ENCODE data around the gene PXYLP1.
A peak's percentile ranks its signal among the peaks of the same experiment; 100 is the strongest.

The PXYLP1 gene

DNA sequence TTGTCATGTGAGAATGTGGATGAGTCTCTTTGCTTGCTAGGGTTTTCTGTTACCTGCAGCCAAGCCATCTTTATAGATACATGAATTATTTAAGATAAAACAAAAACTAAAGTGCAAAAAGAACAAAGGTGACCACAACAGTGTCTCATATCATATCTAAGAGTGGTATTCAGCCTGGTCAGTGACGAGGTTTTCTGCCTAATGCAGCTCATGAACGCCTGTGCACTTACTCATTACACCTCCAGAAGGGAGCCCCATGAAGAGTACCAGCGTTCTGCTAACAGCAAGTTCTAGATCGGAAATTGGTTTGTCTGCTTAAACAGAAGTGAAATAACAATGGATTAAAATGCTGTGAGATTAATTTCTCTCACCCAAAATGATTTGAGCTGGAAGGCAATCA, 19.2 kb downstream of the PXYLP1 start:
- ATAC-seq: no peak

DNA sequence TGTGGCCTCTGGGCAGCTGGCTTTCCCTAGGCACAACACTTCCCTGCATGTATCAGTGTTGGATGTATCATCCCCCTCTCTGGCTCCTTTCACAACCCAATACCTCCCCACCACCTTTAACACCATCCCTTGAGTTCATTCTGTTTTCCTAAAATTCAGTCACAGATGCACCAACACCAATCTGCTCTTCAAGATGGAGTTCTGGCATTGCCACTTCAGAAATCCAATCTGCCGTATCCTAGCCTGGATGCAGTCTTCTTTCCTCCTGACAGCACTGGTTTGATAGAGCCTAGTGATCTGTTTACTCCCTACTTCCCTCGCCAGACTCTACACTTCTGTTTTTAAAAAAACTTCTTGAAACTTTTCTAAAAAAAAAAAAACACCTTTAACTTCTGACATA, 21.7 kb downstream of the PXYLP1 start:
- ATAC-seq: no peak

DNA sequence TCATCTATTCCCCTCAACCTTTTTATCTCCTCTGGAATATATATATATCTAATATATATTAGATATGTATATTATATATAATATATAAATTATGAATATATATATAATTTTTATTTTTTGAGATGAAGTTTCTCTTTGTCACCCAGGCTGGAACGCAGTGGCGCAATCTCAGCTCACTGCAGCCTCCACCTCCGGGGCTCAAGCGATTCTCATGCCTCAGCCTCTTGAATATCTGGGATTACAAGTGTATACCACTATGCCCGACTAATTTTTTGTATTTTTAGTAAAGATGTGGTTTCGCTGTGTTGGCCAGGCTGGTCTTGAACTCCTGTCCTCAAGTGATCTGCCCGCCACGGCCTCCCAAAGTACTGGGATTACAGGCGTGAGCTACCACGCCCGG, 22.2 kb downstream of the PXYLP1 start:
- no peak for ATAC-seq

GRCh38 chr3:141255137-141255845, 23.7 kb downstream of the PXYLP1 start:
- ATAC-seq: no peak

DNA sequence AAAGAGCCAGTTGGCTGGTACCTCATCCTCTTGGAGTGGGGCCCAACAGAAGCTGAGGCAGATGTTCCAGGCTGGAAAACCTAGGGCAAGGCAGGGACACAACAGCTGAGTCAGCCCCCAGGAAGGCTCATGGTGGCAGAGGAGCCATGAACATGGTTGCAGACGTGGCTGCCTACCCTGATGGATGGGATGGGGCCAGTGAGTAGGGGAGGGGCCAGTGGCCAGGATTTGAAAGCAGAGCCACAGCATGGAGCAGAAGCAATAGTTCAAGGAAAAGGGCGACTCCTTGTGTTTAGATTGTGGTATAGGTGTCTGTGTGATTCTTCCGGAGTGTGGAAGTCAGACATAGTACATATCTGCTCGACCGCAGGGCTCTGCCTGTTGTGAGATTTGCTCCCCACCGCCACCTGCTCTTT, 24.2 kb downstream of the PXYLP1 start:
- ATAC-seq: peak; percentile 76 to 85

DNA sequence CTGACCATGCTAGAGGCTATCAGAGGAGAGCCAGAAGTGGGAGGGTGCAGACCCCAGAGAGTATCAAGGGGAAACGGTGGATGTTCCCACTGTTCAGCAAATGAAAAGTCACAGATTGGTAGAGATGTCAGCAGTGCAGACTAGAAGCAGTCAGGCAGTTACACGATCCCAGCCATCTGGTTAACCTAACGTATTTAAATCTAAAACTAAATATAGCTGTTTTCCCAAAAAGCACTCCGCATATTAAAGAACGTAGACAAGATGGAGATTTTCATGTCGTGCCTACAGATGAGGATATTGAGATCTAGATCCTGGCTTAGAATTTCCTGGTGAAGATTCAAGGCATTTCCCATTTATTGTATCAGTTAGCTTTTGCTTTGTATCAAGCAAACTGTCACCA, 25.2 kb downstream of the PXYLP1 start:
- no peak for ATAC-seq

DNA sequence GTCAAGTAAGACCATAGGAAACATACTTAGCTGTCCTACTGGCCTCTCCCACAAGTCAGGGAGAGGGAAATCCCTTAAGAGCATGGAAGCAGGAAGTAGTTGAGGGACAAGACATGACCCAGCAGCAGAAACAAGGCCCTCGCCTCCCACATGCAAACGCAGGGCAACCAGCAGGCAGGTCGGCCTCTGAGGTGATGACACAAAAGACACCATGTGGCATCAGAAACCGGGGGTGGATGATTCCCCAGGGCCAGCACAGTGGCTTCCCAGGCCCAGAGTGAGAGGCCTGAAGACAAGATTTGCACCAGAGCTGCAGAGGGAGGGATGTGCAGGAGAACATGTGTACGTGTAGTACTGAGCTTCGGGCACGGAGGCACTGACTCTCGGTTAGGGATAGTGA, 26.3 kb downstream of the PXYLP1 start:
- ATAC-seq: no peak

DNA sequence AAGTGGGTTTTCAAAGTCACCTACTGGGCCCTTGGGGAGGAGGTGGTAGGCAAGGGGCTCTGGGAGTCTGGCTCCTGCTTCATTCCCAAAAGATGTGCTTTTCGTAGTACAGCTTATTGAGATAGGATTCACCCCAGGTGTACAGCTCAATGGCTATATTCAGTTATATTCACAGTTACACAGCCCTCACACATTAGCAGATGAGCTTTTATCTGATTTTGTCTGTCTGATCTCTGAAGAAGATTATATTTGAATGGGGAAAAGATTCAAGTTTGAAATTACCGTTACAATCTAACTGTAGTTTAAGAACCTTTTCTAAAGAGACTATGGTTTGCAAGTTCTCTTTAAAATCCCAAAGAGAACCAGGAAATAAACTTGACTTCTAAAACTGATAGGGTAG, 27.3 kb downstream of the PXYLP1 start:
- no peak for ATAC-seq

DNA sequence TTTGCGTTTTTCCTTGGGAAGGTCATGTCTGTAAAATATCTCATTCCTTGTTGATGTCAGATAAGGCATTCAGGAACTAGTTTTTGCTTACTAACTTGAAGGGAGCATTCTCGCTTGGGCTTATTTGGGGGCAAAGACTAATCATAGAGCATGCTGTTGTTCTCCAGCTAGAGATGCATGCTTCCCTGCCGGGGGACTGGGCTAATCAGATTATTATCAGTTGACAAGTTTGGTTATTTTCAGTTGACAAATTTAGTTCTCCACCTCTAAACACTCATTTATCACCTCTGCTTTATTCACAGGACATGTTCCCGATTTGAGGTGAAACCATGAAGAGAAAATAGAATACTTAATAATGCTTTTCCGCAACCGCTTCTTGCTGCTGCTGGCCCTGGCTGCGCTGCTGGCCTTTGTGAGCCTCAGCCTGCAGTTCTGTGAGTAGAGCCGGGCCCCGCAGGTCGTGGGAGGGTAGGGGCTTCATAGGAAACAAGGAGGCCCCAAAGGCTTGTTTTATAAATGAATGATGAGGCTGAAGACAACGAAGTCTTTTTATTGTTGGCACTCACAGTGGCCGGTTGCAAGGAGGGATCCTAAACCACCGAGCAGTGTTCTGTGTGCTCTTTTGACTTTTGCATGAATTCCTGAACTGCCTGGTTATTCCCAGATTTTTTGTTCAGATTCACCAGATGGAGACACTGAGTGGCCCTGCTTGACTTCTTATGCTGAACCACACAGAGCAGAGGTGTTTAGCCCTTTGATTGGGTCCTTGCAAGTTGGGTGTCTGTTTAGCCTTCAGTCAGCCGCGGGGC, 28.4 kb downstream of the PXYLP1 start:
- no peak for ATAC-seq

- ATAC-seq: no peak
Measured at GRCh38 chr3:141260630-141260927, 29.0 kb downstream of the PXYLP1 start.

GRCh38 chr3:141261472-141262307, 30.1 kb downstream of the PXYLP1 start:
- ATAC-seq: no peak

DNA sequence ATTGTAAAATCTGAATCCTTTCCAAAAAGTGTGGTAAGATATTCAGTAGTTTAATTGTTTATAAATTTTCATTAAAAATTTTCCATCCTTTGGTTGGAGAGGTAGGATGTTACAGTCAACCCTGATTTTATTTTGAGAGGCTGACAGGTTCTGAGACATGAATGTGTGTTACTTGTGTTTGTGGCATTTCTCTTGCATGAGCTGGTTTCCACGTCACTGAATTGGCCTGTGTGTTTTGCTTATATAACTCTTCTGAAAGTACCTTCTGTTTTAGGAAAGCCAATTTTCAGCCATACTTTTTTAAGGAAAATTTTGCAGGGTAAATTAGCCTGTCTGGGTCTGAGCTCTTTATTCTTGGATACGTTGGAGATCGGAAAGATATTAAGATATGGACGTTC, 30.7 kb downstream of the PXYLP1 start:
- no peak for ATAC-seq

- no peak for ATAC-seq
Measured at GRCh38 chr3:141266186-141266585, 34.6 kb downstream of the PXYLP1 start.

- peak; percentile 73 to 76 for ATAC-seq
Measured at GRCh38 chr3:141266797-141267555, 35.4 kb downstream of the PXYLP1 start.

DNA sequence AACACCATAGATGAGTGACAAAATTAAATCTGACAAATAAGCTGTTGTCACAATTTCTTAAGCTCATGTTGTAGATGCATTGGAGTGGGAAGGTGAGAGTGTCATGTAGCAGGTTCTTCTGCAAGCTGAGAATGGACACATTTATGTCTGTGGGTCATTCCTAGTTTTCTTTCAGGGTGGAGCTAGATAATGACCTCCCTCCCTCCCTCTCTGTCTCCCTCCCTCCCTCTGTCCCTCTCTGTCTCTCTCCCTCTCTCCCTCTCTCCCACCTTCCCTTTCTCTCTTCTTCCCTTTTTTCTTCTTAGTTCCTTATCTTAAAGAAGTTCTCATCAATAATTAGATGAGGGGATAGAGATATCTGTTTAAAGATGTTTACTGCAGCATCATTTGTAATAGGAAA, 36.0 kb downstream of the PXYLP1 start:
- ATAC-seq: no peak

DNA sequence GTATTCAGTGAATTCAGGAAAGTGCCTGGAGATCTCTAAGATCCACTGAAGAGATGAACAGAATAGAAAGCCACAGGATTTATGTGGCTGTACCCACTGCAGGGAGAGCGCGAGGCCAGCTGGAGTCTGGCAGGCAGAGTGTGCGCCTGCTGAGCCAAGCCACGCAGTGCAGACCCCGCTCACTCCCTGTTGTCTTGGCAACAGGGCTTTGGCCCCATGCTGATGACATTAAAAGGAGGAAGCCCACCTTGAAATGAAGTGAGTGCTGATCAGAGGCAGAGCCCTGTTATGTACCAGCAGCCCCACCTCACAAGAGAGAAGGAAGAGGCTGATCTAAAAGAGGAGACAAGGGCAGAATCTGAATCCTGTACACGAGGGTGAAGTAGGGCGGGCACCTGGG, 36.7 kb downstream of the PXYLP1 start:
- ATAC-seq: no peak

- ATAC-seq: no peak
Measured at GRCh38 chr3:141268791-141269190, 37.2 kb downstream of the PXYLP1 start.

- ATAC-seq: no peak
Measured at GRCh38 chr3:141269961-141270360, 38.3 kb downstream of the PXYLP1 start.

DNA sequence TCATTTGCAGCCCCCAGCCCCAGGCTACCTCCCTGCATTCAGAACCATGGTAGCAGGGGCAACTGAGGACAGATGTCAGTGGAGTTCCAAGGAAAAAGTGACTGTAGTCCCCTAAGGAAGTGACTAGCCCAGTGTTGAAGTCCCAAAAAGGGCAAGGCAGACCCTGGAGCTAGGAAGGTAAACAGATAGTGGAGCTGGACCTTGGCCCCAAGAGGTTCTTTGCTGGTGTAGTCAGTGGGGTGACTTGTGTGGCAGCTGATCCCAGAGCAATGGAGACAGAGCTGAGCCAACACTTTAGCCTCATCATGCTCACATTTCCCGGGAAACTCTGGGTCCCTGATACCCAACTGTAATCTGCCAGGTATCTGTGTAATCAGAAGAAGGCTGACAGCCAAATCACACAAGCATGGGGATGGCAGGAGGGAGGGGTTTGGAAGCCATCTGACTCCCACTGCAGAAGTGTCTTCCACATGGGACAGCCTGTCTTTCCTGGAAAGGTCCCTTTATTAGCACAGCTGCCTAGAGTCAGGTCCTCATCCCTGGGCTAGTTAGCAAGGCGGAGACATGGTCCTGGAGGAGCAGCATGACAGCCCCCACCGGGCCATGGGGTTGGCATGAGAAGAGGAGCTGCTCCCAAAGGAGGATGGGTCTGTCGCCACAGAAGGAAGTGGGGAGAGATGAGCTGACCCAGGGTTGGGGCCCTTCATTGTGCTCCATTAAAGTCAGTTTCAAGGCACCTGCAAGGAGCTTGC, 39.8 kb downstream of the PXYLP1 start:
- ATAC-seq: no peak

DNA sequence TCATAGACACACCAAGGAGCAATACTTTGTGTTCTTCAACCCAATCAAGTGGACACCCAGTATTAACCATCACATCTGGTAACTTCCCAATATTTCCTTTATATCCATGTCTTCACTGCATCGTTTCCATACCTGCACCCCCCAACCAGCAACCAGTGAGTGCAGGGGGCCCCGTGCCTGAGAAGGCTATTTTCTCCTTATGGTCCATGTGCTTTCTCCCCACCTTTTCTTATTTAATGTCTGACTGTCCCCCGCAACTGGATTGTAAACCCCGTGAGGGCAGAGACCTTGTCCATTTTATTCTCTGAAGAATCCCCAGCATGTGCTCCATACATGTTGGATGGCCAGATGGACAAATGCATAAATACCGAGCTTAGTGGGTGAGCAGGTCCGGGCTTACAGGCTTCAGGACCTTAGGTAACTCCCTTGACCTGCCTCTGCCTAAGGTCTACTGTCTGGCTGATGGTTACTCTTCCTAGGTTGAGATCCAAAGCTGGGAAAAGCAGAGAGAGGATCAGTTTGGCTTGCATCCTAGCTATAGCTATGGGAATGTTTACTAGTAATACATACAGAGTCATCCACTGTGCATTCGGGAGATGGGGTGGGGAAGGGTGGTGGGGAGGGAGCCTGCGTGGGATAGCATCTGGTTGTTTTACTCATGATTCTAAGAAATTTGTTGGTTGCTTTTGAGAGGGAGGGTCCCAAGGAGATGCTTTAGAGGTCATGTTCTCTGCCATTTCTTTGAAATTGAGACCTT, 41.5 kb downstream of the PXYLP1 start:
- no peak for ATAC-seq

DNA sequence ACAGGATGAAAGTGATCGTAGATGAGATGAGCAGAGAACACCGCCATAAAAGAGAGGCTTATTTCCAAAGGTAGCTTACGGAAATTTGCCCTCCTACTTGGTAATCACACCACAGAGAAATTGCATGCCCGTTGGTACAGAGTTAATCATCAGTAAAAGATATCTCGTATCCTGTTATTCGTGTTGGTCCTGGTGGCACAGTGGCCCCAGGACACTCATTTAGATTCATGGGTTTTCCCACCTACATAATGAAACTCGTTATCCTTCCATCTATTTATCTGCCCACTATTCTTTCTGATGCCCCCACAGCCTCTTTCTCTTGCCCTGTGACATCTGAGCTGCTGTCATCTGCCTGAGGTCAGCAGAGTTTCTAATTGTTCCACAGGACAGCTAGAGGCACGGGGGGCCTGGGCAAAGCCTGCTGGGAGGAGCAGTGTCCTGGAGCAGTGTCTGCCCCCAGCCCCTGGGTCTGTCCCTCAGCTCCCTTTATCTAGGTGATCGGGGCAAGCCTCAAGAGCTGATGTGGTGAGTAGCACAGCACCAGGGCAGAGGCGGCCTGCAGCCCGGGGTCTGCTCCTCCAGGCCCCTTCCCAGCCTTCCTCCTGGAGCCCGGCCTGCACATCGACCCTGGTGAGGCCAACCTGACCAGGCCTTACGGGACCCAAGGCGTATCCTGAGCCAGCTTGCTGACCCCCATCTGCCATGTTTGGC, 42.2 kb downstream of the PXYLP1 start:
- no peak for ATAC-seq
